C4-2B (cell line): ENCODE results near the gene MYLK.
"Not testable (repeated sequence)": the region's sequence is repeated elsewhere in the genome, so short reads cannot be mapped to it uniquely, and the experiment has no call there.

ENCODE experiments used
- H3K27ac ChIP-seq: fragments of 450-650 bp; 2 replicates; pipeline ENCODE4 v1.5.1; 2017
- CTCF ChIP-seq: fragments of 450-650 bp; conservative IDR thresholded peaks from 2 replicates; pipeline ENCODE4 v1.5.1; 2017; ENCODE audit warnings: mild to moderate bottlenecking
- ZFX ChIP-seq: fragments of 450-650 bp; IDR thresholded peaks from 2 replicates; pipeline ENCODE4 v1.6.1; 2017

The MYLK gene

GRCh38 chr3:123713211-123713610 is 170.9 kb downstream of the MYLK start:
- no peak overlapping the region for H3K27ac ChIP-seq
- TF ChIP-seq CTCF = no peak
- TF ChIP-seq ZFX = no peak

DNA sequence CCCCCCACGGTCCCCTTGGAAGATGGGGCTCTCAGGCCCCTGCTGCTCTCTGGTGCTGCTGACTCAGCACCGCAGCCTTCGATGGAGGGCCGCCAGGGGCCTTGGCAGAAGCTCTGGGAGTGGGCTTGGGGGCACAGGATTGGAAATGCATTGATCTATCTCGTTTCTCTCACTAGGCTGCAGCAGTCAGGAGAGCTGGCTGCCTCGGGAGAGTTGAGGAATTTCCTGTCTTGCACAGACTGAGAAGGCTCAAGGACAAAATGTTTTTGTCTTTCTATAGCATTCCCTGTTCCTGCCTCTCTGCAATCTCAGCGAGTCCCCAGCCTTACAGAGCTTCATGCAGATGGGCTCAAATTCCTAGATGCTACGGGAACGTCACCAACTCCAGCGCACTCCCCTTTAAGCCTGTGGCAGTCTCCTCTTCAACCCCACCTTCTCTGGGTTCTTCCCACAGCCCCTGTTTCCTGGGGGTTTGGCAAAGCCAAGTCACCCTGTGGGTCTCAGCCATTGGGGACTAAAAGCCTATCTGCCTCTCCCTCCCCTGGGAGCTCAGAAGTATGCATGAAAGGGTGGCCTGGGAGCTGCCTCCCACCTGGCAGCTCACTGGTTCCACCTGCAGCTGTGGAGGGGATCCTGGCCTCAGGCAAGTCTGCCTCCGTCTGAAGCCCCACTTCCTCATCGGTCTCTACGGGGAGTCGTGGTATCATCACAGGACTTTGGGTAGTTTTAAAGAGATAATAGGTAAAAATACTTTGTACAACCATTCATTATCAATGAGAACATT is 171.9 kb downstream of the MYLK start:
- no peak for TF ChIP-seq ZFX
- TF ChIP-seq CTCF = no peak
- no peak overlapping the region for H3K27ac ChIP-seq

- TF ChIP-seq CTCF (no peak), ZFX (no peak)
- no peak overlapping the region for H3K27ac ChIP-seq
Observed at GRCh38 chr3:123711356-123711755, 172.8 kb downstream of the MYLK start.

GRCh38 chr3:123708531-123708930 is 175.6 kb downstream of the MYLK start:
- TF ChIP-seq ZFX (no peak), CTCF (no peak)
- no peak overlapping the region for H3K27ac ChIP-seq

GRCh38 chr3:123707641-123708040 is 176.5 kb downstream of the MYLK start:
- H3K27ac ChIP-seq = not testable (repeated sequence)

- TF ChIP-seq ZFX (no peak), CTCF (no peak)
- no peak overlapping the region for H3K27ac ChIP-seq
Observed at GRCh38 chr3:123706871-123707270, 177.3 kb downstream of the MYLK start.

DNA sequence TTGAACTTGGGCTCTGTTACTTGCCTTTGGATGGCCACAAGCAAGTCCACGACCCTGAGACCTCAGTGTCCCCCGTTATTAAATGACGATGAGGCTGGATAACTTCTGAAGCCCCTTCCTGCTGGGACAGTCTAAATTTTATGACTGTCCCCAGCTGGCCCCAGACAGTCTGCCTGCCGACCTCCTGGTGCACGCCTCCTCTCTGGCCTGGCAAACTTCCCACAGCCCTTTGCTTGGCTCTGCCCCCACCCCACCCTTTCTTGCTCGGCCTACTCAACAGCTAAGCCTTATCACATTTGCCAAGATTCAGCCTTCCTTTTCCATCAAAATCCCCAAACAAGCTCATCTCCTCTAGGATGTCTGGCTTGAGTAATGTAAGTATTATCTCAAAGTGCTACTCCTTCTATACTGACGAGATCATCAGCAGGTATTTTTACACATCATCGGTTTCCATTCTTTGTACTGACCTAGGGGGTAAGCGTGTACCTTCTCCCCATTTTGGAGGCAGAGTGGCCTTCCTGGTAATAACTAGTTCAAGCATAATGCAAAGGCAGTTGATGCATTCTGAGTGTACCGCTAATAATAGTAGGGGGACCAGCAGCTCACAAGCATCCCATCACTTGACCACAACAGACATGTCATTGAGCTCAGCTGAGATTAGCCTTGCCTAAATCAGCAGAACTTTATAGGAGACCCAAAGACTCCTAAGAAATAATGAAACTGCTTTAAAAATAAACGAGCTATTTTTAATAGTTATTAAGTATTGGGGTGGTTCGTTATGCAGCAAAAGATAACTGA is 178.4 kb downstream of the MYLK start:
- TF ChIP-seq ZFX (no peak), CTCF (no peak)
- H3K27ac ChIP-seq = no peak overlapping the region

- H3K27ac ChIP-seq = not testable (repeated sequence)
Observed at GRCh38 chr3:123703663-123704062, 180.5 kb downstream of the MYLK start.
